Measurements from ENCODE around the gene SRSF7.

DNA sequence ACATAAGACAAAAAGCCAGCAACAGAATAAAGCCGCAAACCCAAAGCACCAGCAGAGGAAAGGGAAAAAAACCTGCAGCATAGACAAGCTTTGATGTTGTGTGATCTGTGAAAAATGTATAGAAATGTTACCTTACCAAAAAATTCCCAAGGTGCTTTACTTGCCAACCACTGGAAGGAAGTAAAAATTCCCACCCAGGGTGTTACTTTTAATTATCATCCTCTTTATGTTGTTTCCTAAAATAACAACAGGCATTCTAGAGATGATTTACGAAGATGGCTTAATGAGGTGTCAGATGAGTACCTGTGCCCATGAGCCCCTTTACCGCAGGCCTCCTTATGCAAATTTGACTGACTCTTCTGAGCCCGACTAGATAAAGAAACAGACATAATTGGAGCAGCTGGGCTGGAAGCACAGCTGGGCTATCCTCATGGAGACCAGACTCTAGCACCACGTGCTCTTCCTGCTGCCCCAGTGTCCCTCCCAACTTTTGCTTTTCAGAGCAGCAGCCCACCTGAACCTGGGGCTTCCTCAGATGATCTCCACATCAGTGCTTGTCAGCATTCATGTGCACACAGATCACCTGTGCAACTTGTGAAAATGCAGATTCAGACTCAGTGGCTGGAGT lies 41.5 kb downstream of the SRSF7 start:
- TF ChIP-seq, protein P1, sequence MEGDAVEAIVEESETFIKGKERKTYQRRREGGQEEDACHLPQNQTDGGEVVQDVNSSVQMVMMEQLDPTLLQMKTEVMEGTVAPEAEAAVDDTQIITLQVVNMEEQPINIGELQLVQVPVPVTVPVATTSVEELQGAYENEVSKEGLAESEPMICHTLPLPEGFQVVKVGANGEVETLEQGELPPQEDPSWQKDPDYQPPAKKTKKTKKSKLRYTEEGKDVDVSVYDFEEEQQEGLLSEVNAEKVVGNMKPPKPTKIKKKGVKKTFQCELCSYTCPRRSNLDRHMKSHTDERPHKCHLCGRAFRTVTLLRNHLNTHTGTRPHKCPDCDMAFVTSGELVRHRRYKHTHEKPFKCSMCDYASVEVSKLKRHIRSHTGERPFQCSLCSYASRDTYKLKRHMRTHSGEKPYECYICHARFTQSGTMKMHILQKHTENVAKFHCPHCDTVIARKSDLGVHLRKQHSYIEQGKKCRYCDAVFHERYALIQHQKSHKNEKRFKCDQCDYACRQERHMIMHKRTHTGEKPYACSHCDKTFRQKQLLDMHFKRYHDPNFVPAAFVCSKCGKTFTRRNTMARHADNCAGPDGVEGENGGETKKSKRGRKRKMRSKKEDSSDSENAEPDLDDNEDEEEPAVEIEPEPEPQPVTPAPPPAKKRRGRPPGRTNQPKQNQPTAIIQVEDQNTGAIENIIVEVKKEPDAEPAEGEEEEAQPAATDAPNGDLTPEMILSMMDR (tag by site-specific recombination; IDR thresholded peaks at IDR 0.05): no peak
- TF ChIP-seq, protein P2, sequence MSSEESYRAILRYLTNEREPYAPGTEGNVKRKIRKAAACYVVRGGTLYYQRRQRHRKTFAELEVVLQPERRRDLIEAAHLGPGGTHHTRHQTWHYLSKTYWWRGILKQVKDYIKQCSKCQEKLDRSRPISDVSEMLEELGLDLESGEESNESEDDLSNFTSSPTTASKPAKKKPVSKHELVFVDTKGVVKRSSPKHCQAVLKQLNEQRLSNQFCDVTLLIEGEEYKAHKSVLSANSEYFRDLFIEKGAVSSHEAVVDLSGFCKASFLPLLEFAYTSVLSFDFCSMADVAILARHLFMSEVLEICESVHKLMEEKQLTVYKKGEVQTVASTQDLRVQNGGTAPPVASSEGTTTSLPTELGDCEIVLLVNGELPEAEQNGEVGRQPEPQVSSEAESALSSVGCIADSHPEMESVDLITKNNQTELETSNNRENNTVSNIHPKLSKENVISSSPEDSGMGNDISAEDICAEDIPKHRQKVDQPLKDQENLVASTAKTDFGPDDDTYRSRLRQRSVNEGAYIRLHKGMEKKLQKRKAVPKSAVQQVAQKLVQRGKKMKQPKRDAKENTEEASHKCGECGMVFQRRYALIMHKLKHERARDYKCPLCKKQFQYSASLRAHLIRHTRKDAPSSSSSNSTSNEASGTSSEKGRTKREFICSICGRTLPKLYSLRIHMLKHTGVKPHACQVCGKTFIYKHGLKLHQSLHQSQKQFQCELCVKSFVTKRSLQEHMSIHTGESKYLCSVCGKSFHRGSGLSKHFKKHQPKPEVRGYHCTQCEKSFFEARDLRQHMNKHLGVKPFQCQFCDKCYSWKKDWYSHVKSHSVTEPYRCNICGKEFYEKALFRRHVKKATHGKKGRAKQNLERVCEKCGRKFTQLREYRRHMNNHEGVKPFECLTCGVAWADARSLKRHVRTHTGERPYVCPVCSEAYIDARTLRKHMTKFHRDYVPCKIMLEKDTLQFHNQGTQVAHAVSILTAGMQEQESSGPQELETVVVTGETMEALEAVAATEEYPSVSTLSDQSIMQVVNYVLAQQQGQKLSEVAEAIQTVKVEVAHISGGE (tag by site-specific recombination; conservative IDR thresholded peaks at IDR 0.05; ENCODE audit: low read depth): no peak
- TF ChIP-seq, protein P3, sequence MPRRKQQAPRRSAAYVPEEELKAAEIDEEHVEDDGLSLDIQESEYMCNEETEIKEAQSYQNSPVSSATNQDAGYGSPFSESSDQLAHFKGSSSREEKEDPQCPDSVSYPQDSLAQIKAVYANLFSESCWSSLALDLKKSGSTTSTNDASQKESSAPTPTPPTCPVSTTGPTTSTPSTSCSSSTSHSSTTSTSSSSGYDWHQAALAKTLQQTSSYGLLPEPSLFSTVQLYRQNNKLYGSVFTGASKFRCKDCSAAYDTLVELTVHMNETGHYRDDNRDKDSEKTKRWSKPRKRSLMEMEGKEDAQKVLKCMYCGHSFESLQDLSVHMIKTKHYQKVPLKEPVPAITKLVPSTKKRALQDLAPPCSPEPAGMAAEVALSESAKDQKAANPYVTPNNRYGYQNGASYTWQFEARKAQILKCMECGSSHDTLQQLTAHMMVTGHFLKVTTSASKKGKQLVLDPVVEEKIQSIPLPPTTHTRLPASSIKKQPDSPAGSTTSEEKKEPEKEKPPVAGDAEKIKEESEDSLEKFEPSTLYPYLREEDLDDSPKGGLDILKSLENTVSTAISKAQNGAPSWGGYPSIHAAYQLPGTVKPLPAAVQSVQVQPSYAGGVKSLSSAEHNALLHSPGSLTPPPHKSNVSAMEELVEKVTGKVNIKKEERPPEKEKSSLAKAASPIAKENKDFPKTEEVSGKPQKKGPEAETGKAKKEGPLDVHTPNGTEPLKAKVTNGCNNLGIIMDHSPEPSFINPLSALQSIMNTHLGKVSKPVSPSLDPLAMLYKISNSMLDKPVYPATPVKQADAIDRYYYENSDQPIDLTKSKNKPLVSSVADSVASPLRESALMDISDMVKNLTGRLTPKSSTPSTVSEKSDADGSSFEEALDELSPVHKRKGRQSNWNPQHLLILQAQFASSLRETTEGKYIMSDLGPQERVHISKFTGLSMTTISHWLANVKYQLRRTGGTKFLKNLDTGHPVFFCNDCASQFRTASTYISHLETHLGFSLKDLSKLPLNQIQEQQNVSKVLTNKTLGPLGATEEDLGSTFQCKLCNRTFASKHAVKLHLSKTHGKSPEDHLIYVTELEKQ (tag by site-specific recombination; IDR thresholded peaks at IDR 0.05; ENCODE audit: borderline replicate concordance): no peak
- no peak for TF ChIP-seq ZBTB20 (tag by site-specific recombination; IDR thresholded peaks at IDR 0.05)
- TF ChIP-seq SETDB1 (IDR thresholded peaks at IDR 0.05; ENCODE audit: insufficient read length, low read length): no peak
- TF ChIP-seq, protein P4, sequence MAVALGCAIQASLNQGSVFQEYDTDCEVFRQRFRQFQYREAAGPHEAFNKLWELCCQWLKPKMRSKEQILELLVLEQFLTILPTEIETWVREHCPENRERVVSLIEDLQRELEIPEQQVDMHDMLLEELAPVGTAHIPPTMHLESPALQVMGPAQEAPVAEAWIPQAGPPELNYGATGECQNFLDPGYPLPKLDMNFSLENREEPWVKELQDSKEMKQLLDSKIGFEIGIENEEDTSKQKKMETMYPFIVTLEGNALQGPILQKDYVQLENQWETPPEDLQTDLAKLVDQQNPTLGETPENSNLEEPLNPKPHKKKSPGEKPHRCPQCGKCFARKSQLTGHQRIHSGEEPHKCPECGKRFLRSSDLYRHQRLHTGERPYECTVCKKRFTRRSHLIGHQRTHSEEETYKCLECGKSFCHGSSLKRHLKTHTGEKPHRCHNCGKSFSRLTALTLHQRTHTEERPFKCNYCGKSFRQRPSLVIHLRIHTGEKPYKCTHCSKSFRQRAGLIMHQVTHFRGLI (tag by site-specific recombination; IDR thresholded peaks at IDR 0.05): no peak
- TF ChIP-seq, protein P5, sequence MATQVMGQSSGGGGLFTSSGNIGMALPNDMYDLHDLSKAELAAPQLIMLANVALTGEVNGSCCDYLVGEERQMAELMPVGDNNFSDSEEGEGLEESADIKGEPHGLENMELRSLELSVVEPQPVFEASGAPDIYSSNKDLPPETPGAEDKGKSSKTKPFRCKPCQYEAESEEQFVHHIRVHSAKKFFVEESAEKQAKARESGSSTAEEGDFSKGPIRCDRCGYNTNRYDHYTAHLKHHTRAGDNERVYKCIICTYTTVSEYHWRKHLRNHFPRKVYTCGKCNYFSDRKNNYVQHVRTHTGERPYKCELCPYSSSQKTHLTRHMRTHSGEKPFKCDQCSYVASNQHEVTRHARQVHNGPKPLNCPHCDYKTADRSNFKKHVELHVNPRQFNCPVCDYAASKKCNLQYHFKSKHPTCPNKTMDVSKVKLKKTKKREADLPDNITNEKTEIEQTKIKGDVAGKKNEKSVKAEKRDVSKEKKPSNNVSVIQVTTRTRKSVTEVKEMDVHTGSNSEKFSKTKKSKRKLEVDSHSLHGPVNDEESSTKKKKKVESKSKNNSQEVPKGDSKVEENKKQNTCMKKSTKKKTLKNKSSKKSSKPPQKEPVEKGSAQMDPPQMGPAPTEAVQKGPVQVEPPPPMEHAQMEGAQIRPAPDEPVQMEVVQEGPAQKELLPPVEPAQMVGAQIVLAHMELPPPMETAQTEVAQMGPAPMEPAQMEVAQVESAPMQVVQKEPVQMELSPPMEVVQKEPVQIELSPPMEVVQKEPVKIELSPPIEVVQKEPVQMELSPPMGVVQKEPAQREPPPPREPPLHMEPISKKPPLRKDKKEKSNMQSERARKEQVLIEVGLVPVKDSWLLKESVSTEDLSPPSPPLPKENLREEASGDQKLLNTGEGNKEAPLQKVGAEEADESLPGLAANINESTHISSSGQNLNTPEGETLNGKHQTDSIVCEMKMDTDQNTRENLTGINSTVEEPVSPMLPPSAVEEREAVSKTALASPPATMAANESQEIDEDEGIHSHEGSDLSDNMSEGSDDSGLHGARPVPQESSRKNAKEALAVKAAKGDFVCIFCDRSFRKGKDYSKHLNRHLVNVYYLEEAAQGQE (tag by site-specific recombination; IDR thresholded peaks at IDR 0.05): no peak
- no peak for TF ChIP-seq ZNF239 (tag by site-specific recombination; IDR thresholded peaks at IDR 0.05)
- TF ChIP-seq ZNF561 (tag by site-specific recombination; IDR thresholded peaks at IDR 0.05; ENCODE audit: borderline replicate concordance): no peak
- TF ChIP-seq ZNF48 (tag by site-specific recombination; IDR thresholded peaks at IDR 0.05): no peak
- TF ChIP-seq ZNF335 (tag by site-specific recombination; conservative IDR thresholded peaks at IDR 0.05): no peak
- TF ChIP-seq ZNF184 (tag by site-specific recombination; IDR thresholded peaks at IDR 0.05): no peak
- TF ChIP-seq ZNF274 (IDR thresholded peaks at IDR 0.05; ENCODE audit: low read length): no peak
- TF ChIP-seq ZNF274 (tag by site-specific recombination; IDR thresholded peaks at IDR 0.05; ENCODE audit: borderline replicate concordance): no peak

Data from HEK293 (cell line).